HCT116 (cell line): Measurements from ENCODE around the gene SHANK2. TPM values are rescaled to one million over a fixed set of nuclear protein-coding genes. Genes with fewer than 3 reads are reported as not detected.

Experiments
- ATAC-seq: fragments of 200-7000 bp; cut with Tn5 transposase; 2 replicates; pipeline ENCODE4 v1.9.1; 2020; ENCODE audit warnings: mild to moderate bottlenecking, moderate library complexity
- BruUV-seq: library from RNA; stranded (reverse); fragments of 400-500 nt; replicated peaks from 2 replicates; lab custom pipeline; 2021; lab: Mats Ljungman, UMichigan
- CTCF ChIA-PET: fragments of 300-600 bp; sonication (Branson Sonifier 250); formaldehyde crosslinking; loops from one replicate; lab custom pipeline; 2021; ENCODE audit warnings: antibody characterized with exemption; lab: Charles Lee
- POLR2A ChIA-PET: fragments of 300-600, 350-600 bp; sonication (Branson Sonifier 250); formaldehyde crosslinking; loops from one replicate; lab custom pipeline; 2021; ENCODE audit warnings: antibody characterized with exemption; lab: Charles Lee
- RAD21 ChIA-PET, 2 experiments: fragments of 300-600 bp; sonication (Branson Sonifier 250); formaldehyde crosslinking; loops; one replicate each; lab custom pipeline; 2023; ENCODE audit warnings: low total read pairs in 2 of 2; ENCODE audit not compliant: uncharacterized antibody in 2 of 2, unreplicated experiment in 2 of 2, low non-redundant PET in 1 of 2; lab: Charles Lee
- DNase-seq: peaks from one replicate; pipeline ENCODE4 v3.0.0-alpha.2; 2010; ENCODE audit warnings: low read depth, low spot score
- H2AFZ ChIP-seq: fragments of 200-600 bp; shearing (Covaris generic), sonication (generic); 2 replicates; pipeline ENCODE4 v1.6.1; 2017; ENCODE audit warnings: low read depth, mixed run types, mixed read lengths, antibody characterized with exemption, low read length; ENCODE audit not compliant: poor library complexity, severe bottlenecking
- H3K27ac ChIP-seq: 2 replicates; pipeline ENCODE4 v1.5.1; 2012; ENCODE audit warnings: low read depth, low read length
- H3K27me3 ChIP-seq: fragments of 200-600 bp; sonication (generic); 2 replicates; pipeline ENCODE4 v1.6.1; 2016; ENCODE audit warnings: mixed run types, low read length, mixed read lengths; ENCODE audit not compliant: insufficient read depth
- H3K36me3 ChIP-seq, 2 experiments: fragments of 200-500 bp in 1 of 2; fragments of 200-600 bp in 1 of 2; sonication (Bioruptor generic) in 1 of 2; sonication (generic) in 1 of 2; 2 replicates each; pipeline versions ENCODE4 v1.5.1 to v1.6.1; 2014 to 2016; ENCODE audit warnings: low read length in 2 of 2, inconsistent platforms in 1 of 2, mixed read lengths in 1 of 2, mixed run types in 1 of 2; ENCODE audit not compliant: insufficient read depth in 2 of 2, control insufficient read depth in 1 of 2
- H3K4me1 ChIP-seq, 2 experiments: fragments of 200-600 bp in 1 of 2; sonication (generic) in 1 of 2; 2 replicates each; pipeline versions ENCODE4 v1.5.1 to v1.6.1; 2012 to 2017; ENCODE audit warnings: low read length in 2 of 2, inconsistent platforms in 1 of 2, mild to moderate bottlenecking in 1 of 2, mixed read lengths in 1 of 2, mixed run types in 1 of 2, moderate library complexity in 1 of 2; ENCODE audit not compliant: insufficient read depth in 2 of 2, control insufficient read depth in 1 of 2
- H3K4me2 ChIP-seq: fragments of 200-600 bp; sonication (generic); 2 replicates; pipeline ENCODE4 v1.6.1; 2017; ENCODE audit warnings: mixed run types, low read length, mixed read lengths
- H3K4me3 ChIP-seq, 2 experiments: fragments of 200-600 bp in 1 of 2; sonication (generic) in 1 of 2; replicated peaks in 1 of 2; 2 replicates each; pipeline ENCODE4 v1.5.1; 2011 to 2016; ENCODE audit warnings: low read length in 2 of 2, control low read depth in 1 of 2, low read depth in 1 of 2, mild to moderate bottlenecking in 1 of 2, mixed read lengths in 1 of 2, mixed run types in 1 of 2
- H3K79me2 ChIP-seq: fragments of 200-600 bp; sonication (generic); 2 replicates; pipeline ENCODE4 v1.6.1; 2017; ENCODE audit warnings: mild to moderate bottlenecking, mixed run types, low read length, moderate library complexity, mixed read lengths; ENCODE audit not compliant: insufficient read depth
- H3K9ac ChIP-seq: fragments of 200-600 bp; sonication (generic); 2 replicates; pipeline ENCODE4 v1.6.1; 2016; ENCODE audit warnings: low read length, mixed read lengths
- H3K9me2 ChIP-seq: fragments of 200-600 bp; sonication (generic), shearing (Covaris generic); 2 replicates; pipeline ENCODE4 v1.6.1; 2017; ENCODE audit warnings: mixed run types, mild to moderate bottlenecking, moderate library complexity; ENCODE audit not compliant: insufficient read depth
- H3K9me3 ChIP-seq, 2 experiments: fragments of 200-500 bp in 1 of 2; fragments of 200-600 bp in 1 of 2; sonication (Bioruptor generic) in 1 of 2; sonication (generic) in 1 of 2; 2 replicates each; pipeline ENCODE4 v1.6.1; 2014 to 2017; ENCODE audit warnings: low read length in 2 of 2, mixed read lengths in 2 of 2, inconsistent platforms in 1 of 2, low read depth in 1 of 2, mild to moderate bottlenecking in 1 of 2, mixed run types in 1 of 2, moderate library complexity in 1 of 2; ENCODE audit not compliant: control insufficient read depth in 1 of 2, insufficient read depth in 1 of 2
- H4K20me1 ChIP-seq: fragments of 200-600 bp; sonication (generic), shearing (Covaris generic); 2 replicates; pipeline ENCODE4 v1.6.1; 2017; ENCODE audit warnings: mixed run types, mild to moderate bottlenecking, moderate library complexity; ENCODE audit not compliant: insufficient read depth
- CBX3 ChIP-seq: IDR thresholded peaks from 2 replicates; pipeline ENCODE4 v1.6.1; 2012; ENCODE audit warnings: low read depth
- CEBPB ChIP-seq: IDR thresholded peaks from 2 replicates; pipeline ENCODE4 v1.6.1; 2012; ENCODE audit warnings: low read depth
- EGR1 ChIP-seq: IDR thresholded peaks from 2 replicates; pipeline ENCODE4 v1.6.1; 2012; ENCODE audit warnings: low read depth
- ELF1 ChIP-seq: IDR thresholded peaks from 2 replicates; pipeline ENCODE4 v1.6.1; 2012; ENCODE audit warnings: low read depth, borderline replicate concordance
- EZH2 ChIP-seq: fragments of 200-600 bp; sonication (generic); IDR thresholded peaks from 2 replicates; pipeline ENCODE4 v1.6.1; 2017; ENCODE audit warnings: antibody characterized with exemption, mixed run types
- FOSL1 ChIP-seq: IDR thresholded peaks from 2 replicates; pipeline ENCODE4 v1.6.1; 2012; ENCODE audit warnings: low read depth
- JUND ChIP-seq: IDR thresholded peaks from 2 replicates; pipeline ENCODE4 v1.6.1; 2012
- POLR2A ChIP-seq: IDR thresholded peaks from 2 replicates; pipeline ENCODE4 v1.7.0; 2011; ENCODE audit warnings: borderline replicate concordance; ENCODE audit not compliant: insufficient read depth, insufficient read length; ENCODE audit errors: extremely low read depth
- POLR2AphosphoS5 ChIP-seq: IDR thresholded peaks from 2 replicates; pipeline ENCODE4 v1.6.1; 2011; ENCODE audit warnings: mild to moderate bottlenecking, low read depth, low read length, moderate library complexity
- SIN3A ChIP-seq: IDR thresholded peaks from 2 replicates; pipeline ENCODE4 v1.6.1; 2012; ENCODE audit warnings: low read depth
- SP1 ChIP-seq: IDR thresholded peaks from 2 replicates; pipeline ENCODE4 v1.6.1; 2012; ENCODE audit warnings: low read depth
- TCF7L2 ChIP-seq: IDR thresholded peaks from 2 replicates; pipeline ENCODE4 v1.7.0; 2011; ENCODE audit warnings: borderline replicate concordance, inconsistent platforms; ENCODE audit not compliant: insufficient read depth, insufficient read length; ENCODE audit errors: extremely low read depth
- YY1 ChIP-seq: IDR thresholded peaks from 2 replicates; pipeline ENCODE4 v1.6.1; 2011; ENCODE audit warnings: low read length, low read depth, moderate library complexity, mild to moderate bottlenecking; ENCODE audit not compliant: insufficient replicate concordance; ENCODE audit errors: extremely low read depth
- ZFX ChIP-seq: fragments of 450-650 bp; IDR thresholded peaks from 2 replicates; pipeline ENCODE4 v1.6.1; 2017
- intact Hi-C: fragments of 100-400 bp; cut with micrococcal nuclease; formaldehyde crosslinking; loops from 2 replicates; pipeline ENCODE4 v1.10.0; 2022
- total RNA-seq: library from RNA; stranded (reverse); gene quantifications from one replicate; pipeline ENCODE4 v1.2.1, GENCODE V29; 2021; ENCODE audit not compliant: unreplicated experiment
- TF ChIP-seq, protein P1 (sequence below): IDR thresholded peaks from 2 replicates; pipeline ENCODE4 v1.6.1; 2012
- TF ChIP-seq, protein P2 (sequence below): IDR thresholded peaks from 2 replicates; pipeline ENCODE4 v1.6.1; 2012; ENCODE audit warnings: low read depth

Gene SHANK2
- total RNA-seq, 1 experiment from 2014 or later, result 16.9 TPM

- Histone ChIP-seq H3K9me2 (no peaks in the 10 kb centered on the region), H2AFZ (no peak overlapping the region), H3K4me1 (peaks cover 14 to 39% of the 10 kb centered on the region in 2 experiments), H3K4me3 (no peak overlapping the region), H3K79me2 (no peaks in the 10 kb centered on the region), H3K36me3 (no peaks in the 10 kb centered on the region), H3K27ac (no peak overlapping the region), H3K9ac (no peak overlapping the region), H4K20me1 (no peaks in the 10 kb centered on the region), H3K27me3 (no peaks in the 10 kb centered on the region), H3K9me3 (no peaks in the 10 kb centered on the region), H3K4me2 (no peak overlapping the region)
- ChIA-PET CTCF (no interaction called here), POLR2A (interaction anchor here (3.0 kb wide), 1 partner anchor 14 kb away, joined by 9 read pairs; no protein-coding TSS in a partner anchor), RAD21 (no interaction called here)
- BruUV-seq, result no TSS peak
- intact Hi-C loops, result no loop called here
- TF ChIP-seq ZFX (no peak), TCF7L2 (no peak), EGR1 (no peak), POLR2A (no peak), CEBPB (no peak), FOSL1 (no peak), EZH2 (no peak), ELF1 (no peak), CBX3 (no peak), YY1 (no peak), SP1 (no peak), SIN3A (no peak), JUND (no peak), POLR2AphosphoS5 (no peak)
- TF ChIP-seq, protein P1, sequence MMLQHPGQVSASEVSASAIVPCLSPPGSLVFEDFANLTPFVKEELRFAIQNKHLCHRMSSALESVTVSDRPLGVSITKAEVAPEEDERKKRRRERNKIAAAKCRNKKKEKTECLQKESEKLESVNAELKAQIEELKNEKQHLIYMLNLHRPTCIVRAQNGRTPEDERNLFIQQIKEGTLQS, result no peak
- TF ChIP-seq, protein P2, sequence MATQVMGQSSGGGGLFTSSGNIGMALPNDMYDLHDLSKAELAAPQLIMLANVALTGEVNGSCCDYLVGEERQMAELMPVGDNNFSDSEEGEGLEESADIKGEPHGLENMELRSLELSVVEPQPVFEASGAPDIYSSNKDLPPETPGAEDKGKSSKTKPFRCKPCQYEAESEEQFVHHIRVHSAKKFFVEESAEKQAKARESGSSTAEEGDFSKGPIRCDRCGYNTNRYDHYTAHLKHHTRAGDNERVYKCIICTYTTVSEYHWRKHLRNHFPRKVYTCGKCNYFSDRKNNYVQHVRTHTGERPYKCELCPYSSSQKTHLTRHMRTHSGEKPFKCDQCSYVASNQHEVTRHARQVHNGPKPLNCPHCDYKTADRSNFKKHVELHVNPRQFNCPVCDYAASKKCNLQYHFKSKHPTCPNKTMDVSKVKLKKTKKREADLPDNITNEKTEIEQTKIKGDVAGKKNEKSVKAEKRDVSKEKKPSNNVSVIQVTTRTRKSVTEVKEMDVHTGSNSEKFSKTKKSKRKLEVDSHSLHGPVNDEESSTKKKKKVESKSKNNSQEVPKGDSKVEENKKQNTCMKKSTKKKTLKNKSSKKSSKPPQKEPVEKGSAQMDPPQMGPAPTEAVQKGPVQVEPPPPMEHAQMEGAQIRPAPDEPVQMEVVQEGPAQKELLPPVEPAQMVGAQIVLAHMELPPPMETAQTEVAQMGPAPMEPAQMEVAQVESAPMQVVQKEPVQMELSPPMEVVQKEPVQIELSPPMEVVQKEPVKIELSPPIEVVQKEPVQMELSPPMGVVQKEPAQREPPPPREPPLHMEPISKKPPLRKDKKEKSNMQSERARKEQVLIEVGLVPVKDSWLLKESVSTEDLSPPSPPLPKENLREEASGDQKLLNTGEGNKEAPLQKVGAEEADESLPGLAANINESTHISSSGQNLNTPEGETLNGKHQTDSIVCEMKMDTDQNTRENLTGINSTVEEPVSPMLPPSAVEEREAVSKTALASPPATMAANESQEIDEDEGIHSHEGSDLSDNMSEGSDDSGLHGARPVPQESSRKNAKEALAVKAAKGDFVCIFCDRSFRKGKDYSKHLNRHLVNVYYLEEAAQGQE, result no peak
- DNase-seq (no peak), ATAC-seq (no peak)
Measured at GRCh38 chr11:71285111-71285510, 32.7 kb upstream of the SHANK2 start.
